Right cardiac atrium (tissue), 5 donors: ENCODE data around the gene ABCB10. TPM values are rescaled to one million over a fixed set of nuclear protein-coding genes. Genes with fewer than 3 reads are reported as not detected.
"Not testable (repeated sequence)": the region's sequence is repeated elsewhere in the genome, so short reads cannot be mapped to it uniquely, and the experiment has no call there.

Source experiments
- ATAC-seq, 2 donors: fragments of 200-7000 bp; cut with Tn5 transposase; one replicate each; pipeline versions ENCODE4 v1.8.0 to v1.9.1; 2020; ENCODE audit warnings: moderate library complexity in 2 of 2, mild to moderate bottlenecking in 1 of 2
- DNase-seq, 3 donors: peaks; one replicate each; pipeline ENCODE4 v3.0.0-alpha.2; 2020
- H3K27ac ChIP-seq: one replicate; pipeline ENCODE4 v1.5.1; 2013; ENCODE audit warnings: mild to moderate bottlenecking, low read length, control low read depth, moderate library complexity
- H3K27me3 ChIP-seq: one replicate; pipeline ENCODE4 v1.6.1; 2013; ENCODE audit not compliant: control insufficient read depth, insufficient read depth
- H3K4me1 ChIP-seq: one replicate; pipeline ENCODE4 v1.6.1; 2013; ENCODE audit warnings: low read length; ENCODE audit not compliant: control insufficient read depth, insufficient read depth
- H3K4me3 ChIP-seq: one replicate; pipeline ENCODE4 v1.5.1; 2013; ENCODE audit warnings: low read length, control low read depth
- H3K9me3 ChIP-seq: one replicate; pipeline ENCODE4 v1.6.1; 2013; ENCODE audit warnings: low read length; ENCODE audit not compliant: control insufficient read depth
- WGBS: extraction: QIAGEN DNeasy Blood & Tissue Kit; methylation state at CpG from one replicate; pipeline ENCODE4 v1.1.7; 2013; 5-methylcytosine and 5-hydroxymethylcytosine counted together
- intact Hi-C, 4 donors: fragments of 100-400 bp; cut with DNase I; formaldehyde crosslinking; loops; one replicate each; pipeline versions ENCODE4 v1.11.0 to v1.14.0; 2022 to 2023
- polyA plus RNA-seq: library from polyadenylated mRNA; stranded (reverse); fragments of 200-250 nt; gene quantifications from one replicate; pipeline ENCODE4 v1.2.3, GENCODE V29; 2013
- total RNA-seq, 4 donors: library from RNA; stranded (reverse); fragmentation: NEBNext Ultra II Directional; extraction: Animal tissue kit (Norgen Biotek cat#: 25700); gene quantifications; one replicate each; pipeline ENCODE4 v1.2.1, GENCODE V29; 2021
- donor health status: healthy with polysubstance abuse.
- donor health status: DM: no; HTN: yes; CAD: no.
- donor health status: DM: no; HTN: no; CAD: no.
- donor health status: DM: no; HTN: yes; CAD: no; lungs with severe emphysema.
- donor health status: DM: yes; HTN: yes; CAD: no.

ABCB10 gene
- total and polyA plus RNA-seq, 5 donors, result 5.4 to 15.5 (median 11.0) TPM

DNA sequence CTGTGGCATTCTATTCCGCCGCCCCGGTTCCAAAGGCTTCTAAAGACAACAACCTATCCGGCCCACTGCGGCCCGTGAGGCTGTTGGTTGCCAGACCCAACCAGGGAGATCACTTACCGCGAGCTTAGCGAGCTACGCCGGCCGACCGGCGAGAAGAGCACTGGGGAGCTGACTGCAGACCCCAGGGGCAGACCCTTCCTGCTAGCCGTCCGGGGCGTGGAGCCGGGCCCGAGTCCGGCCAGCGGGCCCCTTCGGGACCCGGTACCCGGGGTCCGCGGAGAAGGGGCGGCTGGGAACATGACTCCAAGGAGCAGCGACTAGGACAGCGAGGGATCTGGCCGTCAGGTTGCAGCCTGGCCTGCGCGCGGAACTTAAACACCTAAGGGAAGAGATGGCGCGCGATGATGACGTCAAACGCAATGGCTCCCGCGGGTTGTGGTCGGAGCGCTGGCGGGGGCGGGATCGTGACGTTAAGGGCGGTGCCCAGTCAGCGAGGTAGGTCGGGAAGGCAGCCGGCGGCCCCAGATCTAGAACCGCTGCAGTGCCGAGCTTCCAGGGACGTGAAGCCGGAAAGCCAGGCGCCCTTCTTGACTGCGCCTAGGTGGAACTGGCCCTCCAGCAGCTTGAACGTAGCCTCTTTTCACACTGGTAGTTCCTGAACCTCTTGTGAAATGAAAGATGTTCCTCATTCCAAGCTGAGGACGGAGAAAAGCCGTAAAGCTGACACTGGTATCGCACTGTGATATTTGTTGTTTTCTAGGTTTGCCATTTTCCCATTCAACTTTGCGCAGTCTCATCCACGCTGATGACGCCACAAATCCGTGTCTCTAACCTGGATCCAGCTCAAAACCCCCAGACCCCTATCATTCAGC lies 50.3 kb downstream of the ABCB10 start, which contains the start of gene NUP133:
TSS of gene NUP133 (minus strand) at position 391 of the 872 bp plus-strand sequence. CDS start at position 299, 92 bp downstream.
- H3K4me1 ChIP-seq, result peaks cover 6% of the 10 kb centered on the region
- intact Hi-C loops, result no loop called here
- ATAC-seq (peak; percentile 99), DNase-seq (peak; percentile 99 to 100 (median 100))
- H3K27ac ChIP-seq, result peak within 1 kb of the TSS; percentile 93
- no peaks in the 10 kb centered on the region for H3K27me3 ChIP-seq
- peak within 1 kb of the TSS; percentile 93 for H3K4me3 ChIP-seq
- H3K9me3 ChIP-seq, result no peaks in the 10 kb centered on the region
- under 1% methylated on average over 65 of the region's 65 CpGs for WGBS

- no peak for ATAC-seq
- H3K27ac ChIP-seq, result peak overlapping the region; percentile 76
- DNase-seq, result no peak
- H3K4me1 ChIP-seq, result peaks cover 6% of the 10 kb centered on the region
- no peaks in the 10 kb centered on the region for H3K9me3 ChIP-seq
- intact Hi-C loops, result no loop called here
- no peaks in the 10 kb centered on the region for H3K27me3 ChIP-seq
- 8% methylated on average over 5 of the region's 5 CpGs for WGBS
- peak overlapping the region; percentile 93 for H3K4me3 ChIP-seq
Measured at GRCh38 chr1:229507502-229507901, 51.0 kb downstream of the ABCB10 start.

- H3K27me3 ChIP-seq, result no peaks in the 10 kb centered on the region
- no peak for ATAC-seq
- no peaks in the 10 kb centered on the region for H3K9me3 ChIP-seq
- no peak overlapping the region for H3K27ac ChIP-seq
- no peak for DNase-seq
- 80% methylated on average over 8 of the region's 8 CpGs for WGBS
- no peak overlapping the region for H3K4me3 ChIP-seq
- intact Hi-C loops, result no loop called here
- peaks cover 6% of the 10 kb centered on the region for H3K4me1 ChIP-seq
Measured at GRCh38 chr1:229506633-229507032, 51.9 kb downstream of the ABCB10 start.

DNA sequence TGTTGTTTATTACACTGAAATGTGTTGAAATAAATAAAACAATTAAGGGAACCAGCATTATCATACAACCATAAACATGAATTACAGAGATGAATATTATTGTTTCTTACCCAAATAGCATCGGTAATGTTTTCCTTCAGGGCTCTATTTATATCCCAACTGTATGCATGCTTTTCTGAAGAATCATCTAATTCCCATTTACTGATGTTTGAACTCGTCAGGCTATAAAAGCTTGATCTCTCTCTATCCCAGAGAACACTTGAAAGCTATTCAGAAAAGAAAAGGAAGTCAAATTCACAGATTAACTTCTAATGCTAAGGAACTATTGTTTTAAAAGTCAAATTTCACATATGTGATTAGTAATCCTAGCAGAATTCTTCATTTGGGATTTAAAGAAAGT lies 62.7 kb downstream of the ABCB10 start:
- no peak for ATAC-seq
- no peaks in the 10 kb centered on the region for H3K9me3 ChIP-seq
- intact Hi-C loops, result no loop called here
- H3K4me3 ChIP-seq, result no peak overlapping the region
- WGBS, result 86% methylated on average over 2 of the region's 2 CpGs
- H3K27ac ChIP-seq, result no peak overlapping the region
- no peak for DNase-seq
- no peaks in the 10 kb centered on the region for H3K4me1 ChIP-seq
- H3K27me3 ChIP-seq, result no peaks in the 10 kb centered on the region

DNA sequence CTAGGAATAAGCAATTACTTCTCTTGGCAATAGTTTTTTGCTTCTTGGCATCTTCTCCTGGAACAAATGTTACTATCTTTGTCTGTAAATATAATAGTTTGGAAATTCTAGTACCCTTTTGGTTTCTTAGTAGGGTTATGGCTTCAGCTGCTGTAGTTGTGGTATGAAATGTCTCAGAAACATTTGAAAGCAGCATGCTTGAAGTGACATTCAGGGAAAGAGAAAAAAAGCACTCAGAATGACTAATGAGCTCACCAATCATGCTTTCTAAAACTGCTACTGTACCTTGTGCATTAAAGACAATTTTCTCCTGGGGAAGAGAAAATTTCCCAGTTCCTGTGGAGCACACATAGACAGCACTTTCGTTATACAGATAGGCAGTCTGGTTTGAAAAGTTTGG lies 71.3 kb downstream of the ABCB10 start:
- no peak for ATAC-seq
- peaks cover under 1% of the 10 kb centered on the region for H3K4me1 ChIP-seq
- no peaks in the 10 kb centered on the region for H3K27me3 ChIP-seq
- H3K27ac ChIP-seq, result no peak overlapping the region
- DNase-seq, result no peak
- intact Hi-C loops, result no loop called here
- WGBS, result 99% methylated on average over 1 of the region's 1 CpG
- H3K9me3 ChIP-seq, result no peaks in the 10 kb centered on the region
- H3K4me3 ChIP-seq, result no peak overlapping the region

GRCh38 chr1:229485318-229485717 lies 73.2 kb downstream of the ABCB10 start:
- WGBS, result 89% methylated on average over 1 of the region's 1 CpG
- no peak for ATAC-seq
- no peak for DNase-seq
- Histone ChIP-seq H3K9me3 (no peaks in the 10 kb centered on the region), H3K4me1 (peaks cover 1% of the 10 kb centered on the region), H3K27ac (no peak overlapping the region), H3K4me3 (no peak overlapping the region), H3K27me3 (no peaks in the 10 kb centered on the region)
- intact Hi-C loops, result no loop called here

GRCh38 chr1:229482511-229482910 lies 76.0 kb downstream of the ABCB10 start:
- H3K4me3 ChIP-seq, result no peak overlapping the region
- 92% methylated on average over 5 of the region's 5 CpGs for WGBS
- DNase-seq (no peak), ATAC-seq (no peak)
- no peaks in the 10 kb centered on the region for H3K9me3 ChIP-seq
- peaks cover 1% of the 10 kb centered on the region for H3K4me1 ChIP-seq
- H3K27ac ChIP-seq, result no peak overlapping the region
- H3K27me3 ChIP-seq, result no peaks in the 10 kb centered on the region
- intact Hi-C loops, result loop anchor here (2.0 to 5.0 kb wide), 2 partner anchors 224 to 225 kb away; no protein-coding TSS in a partner anchor

GRCh38 chr1:229480495-229480894 lies 78.0 kb downstream of the ABCB10 start:
- Histone ChIP-seq H3K4me3 (no peak overlapping the region), H3K4me1 (peaks cover 1% of the 10 kb centered on the region), H3K27ac (no peak overlapping the region), H3K27me3 (no peaks in the 10 kb centered on the region), H3K9me3 (no peaks in the 10 kb centered on the region)
- 84% methylated on average over 7 of the region's 7 CpGs for WGBS
- DNase-seq, result no peak
- no peak for ATAC-seq
- intact Hi-C loops, result loop anchor here in 3 of 4 donors (5.0 kb wide), 1 partner anchor 223 kb away; no protein-coding TSS in a partner anchor

- peaks cover 1% of the 10 kb centered on the region for H3K4me1 ChIP-seq
- no peak overlapping the region for H3K27ac ChIP-seq
- no peaks in the 10 kb centered on the region for H3K9me3 ChIP-seq
- peak in 1 of 2 donors; percentile 86 for ATAC-seq
- no peak overlapping the region for H3K4me3 ChIP-seq
- H3K27me3 ChIP-seq, result no peaks in the 10 kb centered on the region
- intact Hi-C loops, result loop anchor here in 3 of 4 donors (5.0 kb wide), 1 partner anchor 223 kb away; no protein-coding TSS in a partner anchor
- 60% methylated on average over 10 of the region's 10 CpGs for WGBS
- no peak for DNase-seq
Measured at GRCh38 chr1:229479660-229480399, 78.7 kb downstream of the ABCB10 start.

DNA sequence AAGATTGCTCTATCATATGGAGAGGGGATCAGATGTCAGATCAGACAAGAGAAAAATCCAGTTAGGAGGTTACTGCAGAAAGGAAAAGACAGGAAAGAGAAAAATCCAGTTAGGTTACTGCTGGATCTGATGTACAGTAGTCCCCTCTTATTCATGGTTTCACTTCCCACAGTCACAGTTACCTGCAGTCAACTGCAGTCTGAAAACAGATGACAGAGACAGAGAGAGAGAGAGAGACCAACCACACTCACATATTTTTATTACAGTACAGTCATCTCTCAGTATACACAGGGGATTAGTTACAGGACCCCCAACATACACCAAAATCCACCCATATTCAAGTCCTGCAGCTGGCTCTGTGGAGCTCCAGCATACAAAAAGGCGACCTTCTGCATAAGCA lies 79.7 kb downstream of the ABCB10 start:
- H3K27me3 ChIP-seq, result no peaks in the 10 kb centered on the region
- peaks cover 1% of the 10 kb centered on the region for H3K4me1 ChIP-seq
- 97% methylated on average over 1 of the region's 1 CpG for WGBS
- no peak overlapping the region for H3K27ac ChIP-seq
- ATAC-seq, result no peak
- H3K4me3 ChIP-seq, result no peak overlapping the region
- DNase-seq, result no peak
- no peaks in the 10 kb centered on the region for H3K9me3 ChIP-seq
- intact Hi-C loops, result no loop called here

DNA sequence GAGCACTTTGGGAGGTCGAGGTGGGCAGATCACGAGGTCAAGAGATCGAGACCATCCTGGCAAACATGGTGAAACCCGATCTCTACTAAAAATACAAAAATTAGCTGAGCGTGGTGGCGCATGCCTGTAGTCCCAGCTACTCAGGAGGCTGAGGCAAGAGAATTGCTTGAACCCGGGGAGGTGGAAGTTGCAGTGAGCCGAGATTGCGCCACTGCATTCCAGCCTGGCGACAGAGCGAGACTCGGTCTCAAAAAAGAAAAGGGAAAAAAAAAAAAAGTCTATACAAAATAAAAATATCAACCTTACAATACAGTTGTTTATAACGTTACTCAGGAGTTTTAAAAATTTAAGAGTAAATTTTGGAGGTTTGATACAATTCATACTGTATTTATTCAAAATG lies 82.6 kb downstream of the ABCB10 start:
- H3K4me3 ChIP-seq, H3K4me1 ChIP-seq, H3K27me3 ChIP-seq, ATAC-seq, intact Hi-C loops, H3K27ac ChIP-seq, DNase-seq, H3K9me3 ChIP-seq: not testable (repeated sequence)
- 94% methylated on average over 13 of the region's 13 CpGs for WGBS
